T-helper 2 cell (primary cell): ENCODE results near the gene PTPRN2.

ENCODE experiments used
- DNase-seq, 5 experiments: peaks; one replicate each; pipeline versions ENCODE4 v3.0.0 to v3.0.0-alpha.2; 2012 to 2022

PTPRN2 gene

GRCh38 chr7:158576050-158576762 is 11.4 kb downstream of the PTPRN2 start:
- DNase-seq = no peak

DNA sequence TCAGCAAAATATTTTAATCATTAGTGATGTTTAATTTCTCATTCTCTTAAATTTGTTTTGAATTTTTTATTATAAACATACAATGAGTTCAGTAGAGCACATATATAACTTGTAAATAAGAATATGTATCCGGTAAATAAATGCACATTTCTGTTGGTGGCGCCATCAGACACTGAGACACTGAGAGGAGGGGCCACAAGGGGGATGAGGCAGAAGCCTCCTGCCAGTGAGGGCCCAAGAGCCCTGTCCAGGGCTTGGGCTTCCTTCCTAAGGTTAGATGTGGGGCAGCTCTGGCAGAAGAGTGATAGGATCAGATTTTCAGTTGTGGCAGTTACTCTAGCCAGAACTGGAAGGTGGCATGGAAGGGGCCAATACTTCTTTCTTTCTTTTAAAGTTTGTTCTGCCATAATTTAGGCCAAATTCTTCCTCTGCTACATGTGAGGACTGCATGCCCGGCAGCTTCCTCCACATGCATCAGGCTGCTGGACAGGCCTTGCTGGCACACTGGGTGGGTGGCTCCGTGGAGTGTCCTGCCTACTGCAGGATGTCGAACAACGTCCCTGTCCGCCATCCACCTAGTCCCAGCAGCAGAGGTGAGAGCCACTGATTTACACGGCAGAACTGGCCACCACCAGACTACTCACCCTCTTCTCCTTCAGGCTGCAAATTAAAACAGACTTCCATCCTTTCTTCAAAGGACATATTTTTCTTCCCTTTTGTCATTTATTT is 13.2 kb downstream of the PTPRN2 start:
- DNase-seq = no peak

DNA sequence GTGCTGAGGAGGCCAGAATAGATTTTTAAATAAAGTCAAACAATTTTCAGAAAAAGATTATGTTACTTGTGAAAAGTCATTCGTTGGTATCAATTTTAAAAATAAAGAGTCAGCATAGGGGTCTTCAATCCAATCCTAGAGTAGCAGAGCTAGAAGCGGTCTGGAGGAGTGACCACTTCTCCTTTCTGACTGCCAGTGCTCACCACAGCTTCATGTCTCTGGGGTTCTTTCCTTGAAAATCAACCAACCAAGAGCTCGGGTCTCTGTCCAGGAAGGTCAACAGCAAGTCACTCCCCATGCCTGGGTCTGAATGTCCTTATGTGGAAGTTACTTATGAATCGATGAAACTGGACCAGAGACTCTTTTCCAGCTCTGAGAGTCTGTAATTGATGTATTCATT is 14.3 kb downstream of the PTPRN2 start:
- no peak for DNase-seq

DNA sequence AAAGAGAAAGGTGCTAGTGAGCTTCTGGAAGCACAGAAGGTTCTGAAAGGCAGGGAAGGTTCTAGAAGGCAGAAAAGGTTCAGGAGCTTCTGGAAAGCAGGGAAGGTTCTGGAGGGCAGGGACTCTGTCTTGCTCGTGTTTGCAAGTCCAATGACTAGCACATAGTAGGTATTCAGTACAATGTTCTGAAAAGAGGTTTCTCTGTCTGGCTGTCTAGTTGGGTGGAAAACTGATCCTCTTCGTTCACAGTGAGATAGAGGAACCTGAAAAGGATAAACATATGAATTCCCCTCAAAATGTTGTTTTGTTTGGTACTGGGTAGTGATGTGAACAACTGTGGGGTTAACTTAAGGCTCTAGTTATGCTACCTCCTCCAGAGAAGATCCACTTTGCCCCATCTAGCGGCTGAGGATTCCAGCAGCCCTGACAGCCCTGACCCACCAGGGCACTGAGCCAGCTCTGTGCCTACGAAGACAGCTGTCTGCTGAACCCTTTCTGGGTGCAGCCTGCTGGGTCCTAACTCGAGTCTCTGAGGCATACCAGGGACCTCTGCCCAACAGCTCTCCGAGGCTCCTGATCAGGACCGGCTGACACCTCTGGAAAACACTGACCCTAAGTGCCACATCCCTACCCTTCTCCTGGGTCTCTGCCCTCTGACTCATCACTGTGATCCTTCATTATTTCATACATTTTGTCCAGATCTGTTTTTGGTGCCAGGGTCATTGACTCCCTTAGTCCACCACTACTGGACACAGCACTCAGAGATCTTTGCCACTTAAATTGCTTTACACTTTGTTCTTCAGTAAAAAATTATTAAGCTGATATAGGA is 15.4 kb downstream of the PTPRN2 start:
- no peak for DNase-seq

DNA sequence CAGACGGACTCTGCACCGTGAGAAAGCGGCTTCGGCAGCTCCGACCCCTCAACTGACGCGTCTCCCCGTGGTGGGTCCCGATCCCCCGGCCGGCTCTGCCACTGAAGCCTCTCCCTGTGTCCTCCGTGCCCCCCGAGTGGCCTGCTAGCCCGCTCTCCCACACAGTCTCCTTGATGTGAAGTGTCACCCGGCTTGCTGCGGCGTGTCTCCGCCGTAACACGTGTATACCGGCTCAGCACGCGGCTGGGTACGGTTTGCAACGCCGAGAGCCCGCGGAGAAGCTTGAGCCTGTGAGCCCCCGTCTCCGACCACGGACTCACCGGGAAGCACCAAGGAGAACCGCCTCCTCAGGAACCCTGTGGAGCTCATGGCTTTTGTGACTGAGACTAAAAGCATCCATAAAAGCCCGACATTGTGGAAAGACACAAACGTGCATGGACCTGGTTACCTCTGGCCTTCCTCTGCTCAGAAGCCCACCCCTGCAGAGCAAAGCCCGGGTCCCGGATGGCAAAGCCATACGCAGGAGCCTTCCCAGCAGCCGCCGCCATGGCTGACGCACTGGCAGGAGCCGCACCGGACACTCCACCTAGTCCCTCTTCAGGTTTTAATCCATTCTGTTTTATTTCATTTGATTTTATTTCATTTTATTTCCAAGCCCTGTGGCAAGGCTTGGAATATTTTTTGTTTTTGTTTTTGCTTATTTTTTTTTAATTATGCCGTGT is 17.0 kb downstream of the PTPRN2 start:
- no peak for DNase-seq

- DNase-seq = peak in 1 of 5 experiments; percentile 11
These were observed 17.7 kb downstream of the PTPRN2 start for GRCh38 chr7:158569858-158570323.

GRCh38 chr7:158568974-158569857 is 18.4 kb downstream of the PTPRN2 start:
- DNase-seq = no peak

DNA sequence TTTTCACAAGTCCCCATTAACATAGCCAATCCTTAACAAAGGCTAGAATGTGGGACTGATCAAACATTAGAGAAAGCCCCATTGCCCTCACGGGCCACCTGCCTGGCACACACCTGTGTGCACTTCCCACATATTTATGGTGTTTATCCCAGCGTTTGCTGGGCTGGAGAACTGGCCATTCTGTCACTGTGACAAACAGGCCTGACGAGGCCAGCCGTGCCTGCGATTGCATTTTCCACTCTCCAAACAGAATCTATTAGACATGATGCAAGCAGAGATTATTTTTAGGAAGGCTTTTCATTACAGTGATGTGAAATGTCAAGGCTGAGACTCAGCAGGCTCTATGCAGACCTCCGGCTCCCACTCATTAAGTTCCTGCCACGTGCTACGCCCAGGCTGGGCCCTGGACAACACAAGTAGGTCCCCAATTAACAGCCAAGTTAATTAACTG is 20.4 kb downstream of the PTPRN2 start:
- no peak for DNase-seq

GRCh38 chr7:158564663-158565035 is 23.0 kb downstream of the PTPRN2 start:
- no peak for DNase-seq

DNA sequence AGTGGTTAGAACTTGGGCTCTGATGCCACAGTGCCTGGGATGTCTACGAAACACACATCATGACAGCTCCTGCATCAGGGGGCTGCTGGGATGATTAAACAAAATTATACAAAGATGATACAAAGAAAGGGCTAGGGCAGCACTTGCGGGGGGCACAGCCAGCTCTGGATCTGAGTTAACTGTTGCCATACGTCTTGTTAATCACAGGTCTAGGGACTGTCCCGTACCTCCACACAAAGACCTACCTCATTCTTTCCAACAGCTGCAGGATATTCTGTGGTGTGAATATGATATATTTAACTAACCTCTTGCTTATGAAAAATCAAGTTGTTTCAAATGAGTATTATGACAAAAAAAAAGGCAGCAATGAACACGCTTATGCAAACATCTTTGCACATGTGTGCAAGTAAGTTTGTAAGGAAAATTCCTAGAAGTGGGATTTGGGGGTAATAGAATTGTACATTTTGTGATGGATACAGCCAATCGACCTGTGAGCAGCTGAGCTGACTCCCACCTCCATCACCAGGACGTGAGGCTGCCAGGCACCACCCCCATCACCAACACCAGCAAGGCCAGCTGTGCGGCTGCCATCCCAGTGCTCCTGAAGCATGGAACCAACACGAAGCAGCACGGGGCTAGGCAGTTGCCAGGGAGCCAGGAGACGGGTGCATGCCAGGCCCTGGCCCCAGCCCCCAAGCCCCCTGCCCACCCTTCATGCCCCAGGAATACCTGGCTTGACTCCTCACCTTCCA is 23.5 kb downstream of the PTPRN2 start:
- no peak for DNase-seq

DNA sequence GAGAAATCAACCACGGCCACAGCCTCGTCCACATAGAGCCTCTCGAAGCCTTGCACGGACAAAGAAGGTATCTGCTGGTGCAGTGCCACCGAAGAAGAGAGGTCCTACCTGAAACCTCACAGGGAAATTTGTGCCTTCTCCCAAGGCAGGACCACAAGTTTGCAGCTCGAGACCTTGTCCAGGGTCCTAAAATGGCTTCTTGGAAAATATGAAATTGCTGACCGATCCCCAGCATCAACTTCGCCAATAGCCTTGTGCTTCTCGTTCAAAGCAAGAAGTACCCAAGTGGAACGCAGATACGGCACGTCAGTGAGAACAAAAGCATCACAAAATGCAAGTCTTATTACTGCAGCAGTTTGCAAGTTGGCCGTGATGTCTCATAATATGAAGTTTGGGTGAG is 24.6 kb downstream of the PTPRN2 start:
- no peak for DNase-seq

DNA sequence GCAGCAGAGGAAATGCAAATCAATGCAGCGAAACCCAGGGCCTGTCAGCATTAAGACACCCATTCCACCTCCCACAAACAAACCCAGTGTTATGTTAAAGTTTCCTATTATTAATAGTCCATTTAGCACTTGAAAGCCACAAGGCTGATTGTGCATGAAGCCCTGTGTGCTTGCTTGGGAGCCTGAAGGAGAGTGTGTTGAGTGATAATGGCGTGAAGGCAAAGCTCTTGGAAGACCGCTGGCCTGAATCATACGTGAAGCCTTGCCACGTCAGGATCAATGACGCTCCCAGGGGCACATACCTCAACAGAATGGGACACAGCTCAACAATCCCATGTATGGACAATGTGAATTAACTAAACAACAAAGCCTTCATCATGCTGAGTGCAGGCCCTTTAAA is 25.1 kb downstream of the PTPRN2 start:
- DNase-seq = no peak

GRCh38 chr7:158561659-158562058 is 26.0 kb downstream of the PTPRN2 start:
- no peak for DNase-seq

- DNase-seq = no peak
These were observed 27.2 kb downstream of the PTPRN2 start for GRCh38 chr7:158560386-158560785.

GRCh38 chr7:158559356-158559755 is 28.3 kb downstream of the PTPRN2 start:
- no peak for DNase-seq

DNA sequence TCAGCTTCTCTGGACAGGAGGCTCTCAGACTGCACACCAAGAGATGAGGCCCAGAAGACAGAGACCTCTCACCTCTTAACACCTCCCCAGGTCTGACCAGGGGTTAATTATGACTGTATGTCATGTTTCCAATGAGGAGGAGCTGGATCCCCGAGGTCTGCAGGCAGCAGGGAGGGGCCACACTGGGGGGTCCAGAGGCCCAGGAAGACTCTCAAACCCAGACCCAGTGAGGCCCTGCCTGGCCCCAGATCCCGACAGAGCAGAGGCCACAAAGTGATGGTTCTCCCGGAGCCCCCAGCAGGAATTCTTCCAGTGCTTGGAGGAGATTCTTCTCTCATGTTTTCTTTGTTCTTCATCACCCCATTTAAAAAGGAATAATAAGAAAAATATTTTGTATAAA is 28.8 kb downstream of the PTPRN2 start:
- no peak for DNase-seq

GRCh38 chr7:158557441-158557755 is 30.2 kb downstream of the PTPRN2 start:
- no peak for DNase-seq

DNA sequence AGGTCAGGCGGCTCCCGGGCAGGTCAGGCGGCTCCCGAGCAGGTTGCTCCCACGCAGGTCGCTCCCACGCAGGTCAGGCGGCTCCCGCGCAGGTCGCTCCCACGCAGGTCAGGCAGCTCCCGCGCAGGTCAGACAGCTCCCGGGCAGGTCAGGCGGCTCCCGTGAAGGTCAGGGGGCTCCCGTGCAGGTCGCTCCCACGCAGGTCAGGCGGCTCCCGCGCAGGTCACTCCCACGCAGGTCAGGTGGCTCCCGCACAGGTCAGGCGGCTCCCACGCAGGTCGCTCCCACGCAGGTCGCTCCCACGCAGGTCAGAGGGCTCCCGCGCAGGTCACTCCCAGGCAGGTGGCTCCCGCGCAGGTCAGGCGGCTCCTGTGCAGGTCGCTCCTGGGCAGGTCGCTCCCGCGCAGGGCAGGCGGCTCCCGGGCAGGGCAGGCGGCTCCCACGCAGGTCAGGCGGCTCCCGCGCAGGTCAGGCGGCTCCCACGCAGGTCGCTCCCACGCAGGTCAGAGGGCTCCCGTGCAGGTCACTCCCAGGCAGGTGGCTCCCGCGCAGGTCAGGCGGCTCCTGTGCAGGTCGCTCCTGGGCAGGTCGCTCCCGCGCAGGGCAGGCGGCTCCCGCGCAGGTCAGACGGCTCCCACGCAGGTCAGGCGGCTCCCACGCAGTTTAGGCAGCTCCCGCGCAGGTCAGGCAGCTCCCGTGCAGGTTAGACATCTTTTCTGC is 30.7 kb downstream of the PTPRN2 start:
- no peak for DNase-seq

DNA sequence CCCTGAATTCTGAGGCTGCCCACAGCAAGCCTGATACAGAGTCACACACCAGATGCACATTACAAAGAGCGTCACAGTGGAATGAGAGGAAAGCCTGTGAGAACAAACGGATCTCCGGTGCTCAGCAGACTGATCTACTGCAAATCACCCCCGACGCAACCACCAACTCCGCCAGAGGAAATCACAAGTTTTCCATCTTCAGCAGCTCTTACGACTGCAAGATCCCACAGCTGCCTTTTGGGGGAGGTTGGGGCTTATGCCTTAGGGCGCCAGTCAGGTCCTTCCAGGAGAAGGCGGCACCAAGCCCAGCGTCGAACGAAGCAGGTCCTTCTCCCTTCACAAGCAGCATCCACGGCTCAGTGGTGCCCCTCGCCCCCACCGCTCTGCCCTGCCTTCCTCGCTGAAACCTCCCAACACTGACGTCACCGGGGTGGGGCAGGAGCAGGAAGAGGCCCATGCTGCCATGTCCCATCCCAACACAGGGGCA is 32.5 kb downstream of the PTPRN2 start:
- no peak for DNase-seq

DNA sequence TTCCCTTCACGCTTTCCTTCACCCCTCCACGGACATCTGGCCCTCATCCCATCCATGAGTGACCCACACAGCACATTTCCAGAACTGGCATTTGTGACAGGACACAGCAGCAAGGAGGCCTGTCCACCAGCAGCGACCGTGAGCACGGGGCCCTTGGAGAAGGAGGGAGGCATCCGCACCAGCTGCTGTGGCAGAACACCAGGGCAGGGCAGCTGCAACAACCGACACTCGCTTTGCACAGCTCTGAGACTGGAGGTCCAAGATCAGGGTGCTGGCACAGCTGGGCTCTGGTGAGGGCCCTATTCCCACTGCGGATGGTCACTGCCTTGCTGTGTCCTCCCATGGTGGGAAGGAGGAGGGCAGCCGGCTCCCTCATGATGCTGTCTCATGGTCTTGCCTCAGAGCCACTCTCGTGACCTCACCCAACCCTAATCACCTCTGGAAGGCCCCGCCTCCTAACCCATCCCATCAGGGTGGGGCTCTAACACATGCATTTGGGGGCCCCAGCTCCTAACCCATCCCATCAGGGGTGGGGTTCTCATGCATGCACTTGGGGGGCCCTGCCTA is 36.7 kb downstream of the PTPRN2 start:
- no peak for DNase-seq
